ENCODE data around the gene PIGB.

PIGB gene

DNA sequence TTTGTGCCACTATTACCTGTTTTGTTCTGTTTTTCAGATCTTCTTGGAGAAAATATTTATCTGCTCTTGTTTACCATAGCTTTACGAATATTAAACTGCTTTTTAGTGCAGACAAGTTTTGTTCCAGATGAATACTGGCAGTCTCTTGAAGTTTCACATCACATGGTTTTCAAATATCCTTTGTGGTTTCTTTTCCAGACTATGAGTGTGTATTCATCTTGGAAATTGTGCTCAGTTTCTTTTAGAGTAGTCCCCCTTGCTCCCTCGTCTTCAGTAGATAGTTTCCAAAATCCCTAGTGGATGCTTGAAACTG, 1.2 kb downstream of the PIGB start:
- peaks cover 13% of the 10 kb centered on the region for H3K36me3 ChIP-seq (replicated peaks; ENCODE audit: low read depth, low read length)
- TF ChIP-seq EZH2phosphoT487 (IDR thresholded peaks at IDR 0.05; ENCODE audit: low read depth): no peak
- H3K9ac ChIP-seq (ENCODE audit: low read length): peak overlapping the region; percentile 93
- H2AFZ ChIP-seq (ENCODE audit: low read depth, low read length): no peak overlapping the region
- no peaks in the 10 kb centered on the region for H4K20me1 ChIP-seq (ENCODE audit: insufficient read depth, low read length)
- no peak overlapping the region for H3K27ac ChIP-seq (ENCODE audit: low read length)
- H3K27me3 ChIP-seq (ENCODE audit: low read depth, low read length): no peaks in the 10 kb centered on the region
- H3K9me3 ChIP-seq (ENCODE audit: insufficient read depth, low read length): no peaks in the 10 kb centered on the region
- peaks cover 53% of the 10 kb centered on the region for H3K79me2 ChIP-seq (ENCODE audit: low read length)
- H3K4me3 ChIP-seq (ENCODE audit: low read length): peak overlapping the region; percentile 96
- H3K4me1 ChIP-seq (ENCODE audit: low read length): peaks cover 14% of the 10 kb centered on the region
- peak overlapping the region; percentile 62 for H3K4me2 ChIP-seq (ENCODE audit: low read length)

DNA sequence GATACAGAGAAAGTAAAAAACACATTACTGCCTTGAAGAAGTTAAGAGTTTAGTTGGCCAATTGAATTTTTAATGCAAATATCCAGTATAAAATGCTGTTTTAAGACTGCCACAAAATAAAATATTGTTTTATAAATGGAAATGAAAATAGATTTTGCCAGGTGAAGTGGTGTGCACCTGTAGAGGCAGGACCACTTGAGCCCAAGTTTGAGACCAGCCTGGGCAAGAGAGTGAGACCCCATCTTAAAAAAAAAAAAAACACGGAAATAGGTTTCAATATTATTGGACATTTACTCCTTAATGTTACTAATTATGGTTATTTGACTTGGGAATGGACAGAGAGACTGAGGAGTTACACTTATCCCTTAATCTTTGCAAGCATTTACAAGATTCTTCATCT, 1.9 kb downstream of the PIGB start:
- H3K27ac ChIP-seq (ENCODE audit: low read length): no peak overlapping the region
- H3K27me3 ChIP-seq (ENCODE audit: low read depth, low read length): no peaks in the 10 kb centered on the region
- no peaks in the 10 kb centered on the region for H4K20me1 ChIP-seq (ENCODE audit: insufficient read depth, low read length)
- H3K4me3 ChIP-seq (ENCODE audit: low read length): no peak overlapping the region
- H3K79me2 ChIP-seq (ENCODE audit: low read length): peaks cover 50% of the 10 kb centered on the region
- H3K9ac ChIP-seq (ENCODE audit: low read length): no peak overlapping the region
- no peaks in the 10 kb centered on the region for H3K9me3 ChIP-seq (ENCODE audit: insufficient read depth, low read length)
- no peak overlapping the region for H3K4me2 ChIP-seq (ENCODE audit: low read length)
- no peak for TF ChIP-seq EZH2phosphoT487 (IDR thresholded peaks at IDR 0.05; ENCODE audit: low read depth)
- TF ChIP-seq, protein P1, sequence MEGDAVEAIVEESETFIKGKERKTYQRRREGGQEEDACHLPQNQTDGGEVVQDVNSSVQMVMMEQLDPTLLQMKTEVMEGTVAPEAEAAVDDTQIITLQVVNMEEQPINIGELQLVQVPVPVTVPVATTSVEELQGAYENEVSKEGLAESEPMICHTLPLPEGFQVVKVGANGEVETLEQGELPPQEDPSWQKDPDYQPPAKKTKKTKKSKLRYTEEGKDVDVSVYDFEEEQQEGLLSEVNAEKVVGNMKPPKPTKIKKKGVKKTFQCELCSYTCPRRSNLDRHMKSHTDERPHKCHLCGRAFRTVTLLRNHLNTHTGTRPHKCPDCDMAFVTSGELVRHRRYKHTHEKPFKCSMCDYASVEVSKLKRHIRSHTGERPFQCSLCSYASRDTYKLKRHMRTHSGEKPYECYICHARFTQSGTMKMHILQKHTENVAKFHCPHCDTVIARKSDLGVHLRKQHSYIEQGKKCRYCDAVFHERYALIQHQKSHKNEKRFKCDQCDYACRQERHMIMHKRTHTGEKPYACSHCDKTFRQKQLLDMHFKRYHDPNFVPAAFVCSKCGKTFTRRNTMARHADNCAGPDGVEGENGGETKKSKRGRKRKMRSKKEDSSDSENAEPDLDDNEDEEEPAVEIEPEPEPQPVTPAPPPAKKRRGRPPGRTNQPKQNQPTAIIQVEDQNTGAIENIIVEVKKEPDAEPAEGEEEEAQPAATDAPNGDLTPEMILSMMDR (IDR thresholded peaks at IDR 0.05; ENCODE audit: low read depth, low read length): no peak
- peaks cover 14% of the 10 kb centered on the region for H3K4me1 ChIP-seq (ENCODE audit: low read length)
- no peak overlapping the region for H2AFZ ChIP-seq (ENCODE audit: low read depth, low read length)
- peaks cover 13% of the 10 kb centered on the region for H3K36me3 ChIP-seq (replicated peaks; ENCODE audit: low read depth, low read length)

DNA sequence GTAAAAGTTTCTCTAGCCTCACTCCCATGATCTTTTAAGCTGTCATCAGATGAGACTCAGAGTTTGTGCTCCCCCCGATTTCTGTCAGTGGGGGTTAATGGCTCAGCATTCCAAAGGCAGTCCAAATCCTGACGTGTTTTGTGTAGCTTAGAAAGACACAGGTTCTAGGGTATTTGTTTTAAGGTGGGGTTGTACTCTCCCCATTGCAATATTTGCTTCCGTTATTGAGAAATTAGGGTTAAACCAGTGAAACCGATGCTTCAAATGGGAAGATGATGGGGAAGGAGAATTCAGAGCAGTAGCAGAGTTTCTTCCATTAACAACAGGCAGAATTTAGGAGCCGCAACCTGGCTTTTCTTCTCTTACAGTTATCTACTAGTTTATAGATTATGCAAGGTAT, 3.4 kb downstream of the PIGB start:
- Histone ChIP-seq H3K79me2 (ENCODE audit: low read length) (peaks cover 40% of the 10 kb centered on the region), H2AFZ (ENCODE audit: low read depth, low read length) (no peak overlapping the region), H3K9ac (ENCODE audit: low read length) (no peak overlapping the region), H3K4me2 (ENCODE audit: low read length) (no peak overlapping the region), H3K9me3 (ENCODE audit: insufficient read depth, low read length) (no peaks in the 10 kb centered on the region), H3K4me3 (ENCODE audit: low read length) (no peak overlapping the region), H4K20me1 (ENCODE audit: insufficient read depth, low read length) (no peaks in the 10 kb centered on the region), H3K27me3 (ENCODE audit: low read depth, low read length) (no peaks in the 10 kb centered on the region), H3K4me1 (ENCODE audit: low read length) (peaks cover 17% of the 10 kb centered on the region), H3K36me3 (replicated peaks; ENCODE audit: low read depth, low read length) (peaks cover 11% of the 10 kb centered on the region), H3K27ac (ENCODE audit: low read length) (no peak overlapping the region)
- TF ChIP-seq, protein P1 (IDR thresholded peaks at IDR 0.05; ENCODE audit: low read depth, low read length): no peak
- TF ChIP-seq EZH2phosphoT487 (IDR thresholded peaks at IDR 0.05; ENCODE audit: low read depth): no peak

DNA sequence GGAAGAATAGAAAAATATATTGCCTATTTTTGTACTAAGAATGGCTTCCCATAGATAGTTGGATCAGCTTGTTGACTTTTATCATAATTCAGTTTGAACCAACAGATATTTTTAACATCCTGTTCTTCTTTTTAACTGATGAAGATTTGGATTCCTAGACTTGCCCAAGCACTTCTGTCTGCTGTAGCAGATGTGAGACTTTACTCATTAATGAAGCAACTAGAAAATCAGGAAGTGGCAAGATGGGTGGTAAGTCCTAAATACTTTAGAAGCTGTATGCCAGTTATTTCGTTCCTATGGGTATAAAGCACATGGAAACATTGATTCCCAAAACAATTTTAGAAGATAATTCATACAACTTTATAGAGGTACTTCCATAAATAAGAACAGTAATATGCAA, 8.4 kb downstream of the PIGB start:
- Histone ChIP-seq H3K4me3 (ENCODE audit: low read length) (no peak overlapping the region), H2AFZ (ENCODE audit: low read depth, low read length) (no peak overlapping the region), H3K9ac (ENCODE audit: low read length) (no peak overlapping the region), H3K79me2 (ENCODE audit: low read length) (peaks cover 6% of the 10 kb centered on the region; the same call in 1 of the 2 replicates), H3K27me3 (ENCODE audit: low read depth, low read length) (no peaks in the 10 kb centered on the region), H3K36me3 (replicated peaks; ENCODE audit: low read depth, low read length) (peaks cover 26% of the 10 kb centered on the region), H3K27ac (ENCODE audit: low read length) (no peak overlapping the region), H3K4me2 (ENCODE audit: low read length) (no peak overlapping the region), H3K9me3 (ENCODE audit: insufficient read depth, low read length) (no peaks in the 10 kb centered on the region), H4K20me1 (ENCODE audit: insufficient read depth, low read length) (no peaks in the 10 kb centered on the region), H3K4me1 (ENCODE audit: low read length) (peaks cover 7% of the 10 kb centered on the region; the same call in 1 of the 2 replicates)
- no peak for TF ChIP-seq EZH2phosphoT487 (IDR thresholded peaks at IDR 0.05; ENCODE audit: low read depth)
- TF ChIP-seq, protein P1 (IDR thresholded peaks at IDR 0.05; ENCODE audit: low read depth, low read length): no peak

DNA sequence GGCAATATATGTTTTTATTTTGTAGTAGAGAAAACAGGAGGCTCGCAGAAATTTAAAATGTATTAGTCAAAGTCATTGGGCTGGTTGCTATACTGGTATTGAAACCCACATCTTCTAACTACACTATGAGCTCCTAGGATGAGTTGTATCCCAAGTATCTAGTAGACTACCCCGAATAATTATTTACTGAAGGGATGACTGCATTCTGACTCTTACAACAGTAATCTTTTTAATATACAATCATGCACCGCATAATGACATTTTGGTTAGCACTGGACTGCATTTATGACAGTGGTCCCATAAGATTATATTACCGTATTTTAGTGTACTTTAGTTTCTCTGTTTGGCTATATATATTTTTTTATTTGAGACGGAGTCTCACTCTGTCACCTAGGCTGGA, 15.3 kb downstream of the PIGB start:
- Histone ChIP-seq H2AFZ (ENCODE audit: low read depth, low read length) (no peak overlapping the region), H3K4me3 (ENCODE audit: low read length) (no peak overlapping the region), H3K4me2 (ENCODE audit: low read length) (no peak overlapping the region), H3K4me1 (ENCODE audit: low read length) (no peaks in the 10 kb centered on the region), H4K20me1 (ENCODE audit: insufficient read depth, low read length) (no peaks in the 10 kb centered on the region), H3K27ac (ENCODE audit: low read length) (no peak overlapping the region), H3K9me3 (ENCODE audit: insufficient read depth, low read length) (no peaks in the 10 kb centered on the region), H3K27me3 (ENCODE audit: low read depth, low read length) (no peaks in the 10 kb centered on the region), H3K79me2 (ENCODE audit: low read length) (no peaks in the 10 kb centered on the region), H3K36me3 (replicated peaks; ENCODE audit: low read depth, low read length) (peaks cover 37% of the 10 kb centered on the region), H3K9ac (ENCODE audit: low read length) (no peak overlapping the region)
- no peak for TF ChIP-seq EZH2phosphoT487 (IDR thresholded peaks at IDR 0.05; ENCODE audit: low read depth)
- TF ChIP-seq, protein P1 (IDR thresholded peaks at IDR 0.05; ENCODE audit: low read depth, low read length): no peak
